Left renal pelvis (tissue), 4 donors: ENCODE measurements around the gene KCNK16. TPM values are rescaled to one million over a fixed set of nuclear protein-coding genes. Genes with fewer than 3 reads are reported as not detected.

Source experiments
- DNase-seq, 4 donors: peaks; one replicate each; pipeline ENCODE4 v3.0.0-alpha.2; 2013; ENCODE audit warnings: low read depth in 4 of 4, low spot score in 3 of 4
- polyA plus RNA-seq, 4 donors: library from polyadenylated mRNA; unstranded; fragments of 120-200 nt; gene quantifications; one replicate each; pipeline ENCODE4 v1.2.1, GENCODE V29; 2013; ENCODE audit not compliant: insufficient read length in 4 of 4

Gene KCNK16
- polyA plus RNA-seq, 4 donors: not detected

- no peak for DNase-seq
These were observed 41.1 kb downstream of the KCNK16 start for GRCh38 chr6:39281312-39281980.

DNA sequence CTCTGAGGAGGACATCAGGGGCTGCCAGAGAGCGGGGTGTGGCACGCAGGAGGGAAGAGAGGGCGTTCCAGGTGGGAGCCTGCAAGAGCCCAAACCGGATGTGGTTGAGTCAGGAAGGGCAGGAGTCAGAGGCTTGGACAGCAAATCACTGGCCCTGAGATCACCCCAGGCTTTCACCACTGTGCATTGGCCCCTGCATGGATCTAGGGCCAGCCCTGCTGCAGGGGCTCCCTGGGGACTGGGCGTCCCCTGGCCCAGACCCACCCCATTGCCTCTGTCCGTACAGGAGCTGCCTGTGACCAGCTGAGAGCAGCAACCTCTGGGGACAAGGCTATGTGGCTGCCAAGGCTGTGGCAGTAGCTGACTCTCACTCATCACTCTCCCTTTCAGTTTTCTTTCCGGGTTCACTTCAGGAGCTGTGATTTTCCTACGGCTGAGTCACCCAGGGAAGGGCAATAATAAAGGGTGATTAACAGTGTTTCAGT lies 42.2 kb downstream of the KCNK16 start:
- no peak for DNase-seq

- no peak for DNase-seq
These were observed 43.0 kb downstream of the KCNK16 start for GRCh38 chr6:39279539-39279938.

- no peak for DNase-seq
These were observed 46.0 kb downstream of the KCNK16 start for GRCh38 chr6:39276379-39276995.

DNA sequence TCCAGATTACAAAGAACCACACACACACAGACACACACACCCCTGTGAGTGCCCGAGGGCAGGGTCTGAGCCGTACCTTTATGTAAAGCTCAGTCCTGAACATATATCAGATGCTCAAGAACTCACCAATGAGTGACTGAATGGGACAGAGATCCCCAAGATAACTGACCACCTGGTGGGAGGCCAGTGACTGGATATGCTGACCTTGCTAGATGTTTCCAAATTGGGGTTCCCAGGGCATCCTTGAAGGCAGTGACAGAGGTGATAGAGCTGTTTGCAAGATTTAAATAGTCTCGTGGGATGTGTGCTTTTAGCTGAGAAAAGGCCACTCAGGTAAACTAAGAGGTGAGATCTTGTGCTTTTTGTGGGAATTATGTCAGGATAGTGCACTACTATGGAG lies 47.6 kb downstream of the KCNK16 start:
- DNase-seq: no peak

- DNase-seq: no peak
These were observed 48.0 kb downstream of the KCNK16 start for GRCh38 chr6:39274471-39274870.

DNA sequence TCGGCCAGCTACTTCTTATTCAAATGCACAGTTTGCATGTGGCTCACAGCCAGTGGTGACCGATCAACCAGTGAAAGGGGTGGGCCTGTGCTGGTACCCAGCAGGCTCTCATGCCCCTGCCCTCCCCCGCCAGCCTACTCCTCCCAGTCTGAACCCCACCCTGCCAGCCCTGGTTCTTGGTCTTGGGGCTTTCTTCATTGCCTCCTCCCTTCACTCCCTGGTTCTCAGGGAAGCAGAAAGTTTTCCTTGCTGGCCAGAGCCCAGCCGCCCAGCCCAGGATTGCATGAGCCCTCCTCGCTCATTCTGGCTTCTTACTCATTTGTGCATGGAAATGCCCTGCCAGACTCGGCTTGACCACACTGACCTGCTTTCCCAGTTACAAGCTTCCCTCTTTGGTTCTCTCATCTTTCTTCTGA lies 49.1 kb downstream of the KCNK16 start:
- DNase-seq: no peak

GRCh38 chr6:39269961-39270360 lies 52.5 kb downstream of the KCNK16 start:
- no peak for DNase-seq

DNA sequence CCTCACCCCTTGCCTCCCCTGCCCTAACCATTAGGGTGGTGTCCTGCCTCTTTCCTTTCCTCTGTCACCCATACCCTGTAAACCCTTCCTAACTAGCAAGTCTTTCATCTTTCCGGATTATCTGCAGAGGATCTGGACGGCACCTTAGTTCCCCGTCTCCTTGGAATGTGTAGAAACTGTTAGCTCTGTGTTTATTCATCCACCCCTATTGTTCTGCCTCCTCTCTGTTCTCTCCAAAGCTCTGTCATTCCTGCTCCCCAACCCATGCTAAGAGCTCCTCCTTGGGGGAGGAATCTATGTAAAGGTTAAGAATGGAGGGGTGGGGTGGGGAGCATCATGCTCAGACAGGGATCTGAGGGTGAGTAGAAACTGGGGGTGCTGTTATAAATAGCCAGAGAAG lies 53.8 kb downstream of the KCNK16 start:
- no peak for DNase-seq

DNA sequence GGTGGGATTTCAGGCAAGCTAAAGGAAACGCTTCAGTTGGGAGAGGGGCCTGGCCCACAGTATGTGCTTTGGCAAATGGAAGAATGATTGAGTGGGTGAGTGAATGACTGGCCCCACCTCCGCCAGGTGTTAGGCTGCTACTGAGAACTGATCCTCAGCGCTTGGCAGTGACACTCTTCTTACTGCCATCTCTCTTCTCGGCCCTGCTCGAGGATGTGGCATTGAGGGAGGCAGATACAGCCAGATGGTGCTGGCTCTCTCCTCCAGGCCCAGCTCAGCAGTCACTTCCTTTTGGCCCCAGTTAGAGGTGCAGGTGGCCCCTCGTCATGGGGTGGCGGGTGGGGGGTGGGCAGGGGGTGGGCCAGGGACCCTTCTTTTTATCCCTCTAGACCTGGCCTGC lies 54.3 kb downstream of the KCNK16 start:
- no peak for DNase-seq

DNA sequence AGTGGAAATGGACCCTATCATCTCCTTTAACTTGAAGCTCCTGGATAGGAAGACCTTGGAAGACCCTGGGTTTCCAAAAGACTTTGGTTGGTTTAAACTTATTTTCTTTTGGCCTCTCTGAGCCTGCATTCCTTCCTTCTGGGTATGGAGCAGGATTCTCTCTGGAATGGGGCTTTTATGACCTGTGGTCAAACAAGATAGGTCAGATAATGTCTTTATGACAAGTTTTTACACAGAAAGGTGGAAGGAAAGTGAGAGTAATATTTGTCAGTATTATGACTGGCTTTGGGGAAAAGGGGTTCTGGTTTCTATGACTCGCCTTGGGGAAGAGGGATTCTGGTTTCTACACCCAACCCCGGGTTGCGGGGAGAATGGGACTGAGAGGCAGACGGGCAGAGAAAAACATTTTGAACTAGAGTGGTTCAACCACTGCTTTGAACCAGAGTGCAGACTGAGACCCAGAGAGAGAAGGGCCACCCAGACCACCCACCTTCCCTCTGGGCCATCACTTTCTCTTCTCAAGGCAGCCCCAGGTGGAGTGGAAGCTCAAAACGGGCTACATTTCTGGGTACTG lies 55.6 kb downstream of the KCNK16 start:
- DNase-seq: no peak

GRCh38 chr6:39266375-39266774 lies 56.1 kb downstream of the KCNK16 start:
- DNase-seq: no peak

Other genes with a start within 250 kb of the KCNK16 start
- gene SAYSD1, start 207.5 kb downstream of the KCNK16 start, polyA plus RNA-seq: 10 to 100 TPM; 19.6 to 22.6 (median 20.6) TPM
- 10 to 100 TPM in 2 of 4 donors, 1 to 10 TPM in 1, under 1 TPM in 1; 0.82 to 14.0 (median 10.0) TPM for gene KCNK5, start 93.2 kb downstream of the KCNK16 start, polyA plus RNA-seq
- under 1 TPM; 0.08 to 0.29 (median 0.15) TPM for gene KCNK17, start 8.3 kb downstream of the KCNK16 start, polyA plus RNA-seq